K562 (cell line): ENCODE results near the gene BRWD1. TPM values are rescaled to one million over a fixed set of nuclear protein-coding genes. Genes with fewer than 3 reads are reported as not detected.

ENCODE experiments used
- ARHGAP35 ChIP-seq: fragments of 450-650 bp; IDR thresholded peaks from 2 replicates; pipeline ENCODE4 v1.6.1; 2018; ENCODE audit not compliant: partially characterized antibody
- C11orf30 ChIP-seq: fragments of 450-650 bp; IDR thresholded peaks from 2 replicates; pipeline ENCODE4 v1.6.1; 2016; ENCODE audit warnings: low read depth, mild to moderate bottlenecking
- FOS ChIP-seq: IDR thresholded peaks from 3 replicates; pipeline ENCODE4 v1.6.1; 2011; ENCODE audit not compliant: insufficient read length; ENCODE audit errors: extremely low read depth
- FOXK1 ChIP-seq: sonication (generic); formaldehyde crosslinking; IDR thresholded peaks from 2 replicates; pipeline ENCODE4 v1.8.0; 2022; ENCODE audit warnings: missing genetic modification reagents, mild to moderate bottlenecking, borderline replicate concordance
- MAFF ChIP-seq: IDR thresholded peaks from 2 replicates; pipeline ENCODE4 v1.6.1; 2012; ENCODE audit warnings: low read length, improper control_type of control experiment
- MAFG ChIP-seq: fragments of 450-650 bp; conservative IDR thresholded peaks from 2 replicates; pipeline ENCODE4 v1.6.1; 2016; ENCODE audit warnings: missing genetic modification characterization, missing compliant biosample characterization
- MAFK ChIP-seq: IDR thresholded peaks from 2 replicates; pipeline ENCODE4 v1.6.1; 2011; ENCODE audit warnings: low read length, improper control_type of control experiment
- NFATC3 ChIP-seq: fragments of 450-650 bp; IDR thresholded peaks from 2 replicates; pipeline ENCODE4 v1.6.1; 2017; ENCODE audit warnings: mild to moderate bottlenecking
- NFE2 ChIP-seq: IDR thresholded peaks from 2 replicates; pipeline ENCODE4 v1.6.1; 2014; ENCODE audit warnings: antibody characterized with exemption, low read depth
- POLR2B ChIP-seq: fragments of 450-650 bp; IDR thresholded peaks from 2 replicates; pipeline ENCODE4 v1.6.1; 2018; ENCODE audit warnings: low read depth; ENCODE audit not compliant: partially characterized antibody
- RBM15 ChIP-seq: fragments of 200-400 bp; formaldehyde crosslinking; IDR thresholded peaks from 2 replicates; pipeline ENCODE4 v1.6.1; 2018; ENCODE audit warnings: mild to moderate bottlenecking, low read length, moderate library complexity; ENCODE audit not compliant: insufficient read depth
- SMARCA4 ChIP-seq: fragments of 450-650 bp; IDR thresholded peaks from 2 replicates; pipeline ENCODE4 v1.6.1; 2016
- STAT5B ChIP-seq: fragments of 250-450 bp; sonication (Bioruptor Pico); IDR thresholded peaks from 2 replicates; pipeline ENCODE4 v1.8.0; 2021; ENCODE audit warnings: mild to moderate bottlenecking, inconsistent platforms
- ZNF143 ChIP-seq: sonication (generic); formaldehyde crosslinking; IDR thresholded peaks from 2 replicates; pipeline ENCODE4 v1.9.0; 2022; ENCODE audit warnings: mild to moderate bottlenecking, missing genetic modification reagents
- ZNF316 ChIP-seq: fragments of 450-650 bp; IDR thresholded peaks from 2 replicates; pipeline ENCODE4 v1.6.1; 2016
- polyA plus RNA-seq, 8 experiments: library from polyadenylated mRNA; depleted of rRNA in 4 of 8; stranded (reverse) in 5 of 8; unstranded in 3 of 8; fragments of >200 nt; fragmentation: Nextera tagmentation in 2 of 8; fragmentation: Illumina TruSeq in 1 of 8; extraction: Ambion mirVana in 2 of 8; extraction: Trizol in 1 of 8; gene quantifications; 2 replicates each; pipeline versions ENCODE4 v1.2.1 to v1.2.3, GENCODE V29; 2011 to 2014; ENCODE audit warnings: inconsistent platforms in 1 of 8, missing spikeins in 1 of 8
- total RNA-seq, 7 experiments: library from RNA; depleted of rRNA in 6 of 7; stranded (reverse); fragments of >200 nt in 6 of 7; fragmentation: Illumina TruSeq in 2 of 7; extraction: Trizol in 2 of 7; gene quantifications; 2 replicates each; pipeline versions ENCODE4 v1.2.1 to v1.2.3, GENCODE V29; 2011 to 2021; ENCODE audit warnings: low replicate concordance in 1 of 7
- TF ChIP-seq, protein P1 (sequence below): fragments of 450-650 bp; IDR thresholded peaks from 2 replicates; pipeline ENCODE4 v1.6.1; 2017; ENCODE audit warnings: antibody characterized with exemption
- TF ChIP-seq, protein P2 (sequence below): sonication (generic); formaldehyde crosslinking; IDR thresholded peaks from 2 replicates; pipeline ENCODE4 v1.8.0; 2022; ENCODE audit warnings: mild to moderate bottlenecking, missing genetic modification reagents
- TF ChIP-seq, protein P3 (sequence below), 3 experiments: fragments of 200-800 bp in 1 of 3; fragments of 250-450 bp in 1 of 3; fragments of 450-650 bp in 1 of 3; sonication (Bioruptor Pico) in 1 of 3; sonication (Bioruptor generic) in 1 of 3; formaldehyde crosslinking in 1 of 3; IDR thresholded peaks; 2 replicates each; pipeline versions ENCODE4 v1.6.1 to v1.8.0; 2016 to 2022; ENCODE audit warnings: mild to moderate bottlenecking in 2 of 3, missing genetic modification characterization in 2 of 3, missing compliant biosample characterization in 1 of 3, moderate library complexity in 1 of 3
- TF ChIP-seq, protein P4 (sequence below): sonication (generic); formaldehyde crosslinking; IDR thresholded peaks from 2 replicates; pipeline ENCODE4 v1.8.0; 2022; ENCODE audit warnings: mild to moderate bottlenecking, missing genetic modification reagents

Gene BRWD1
- total and polyA plus RNA-seq, 9 of the 15 experiments (the other 6 are each of a cell fraction or from before 2014, with no cell fraction given) = 10.1 to 60.2 (median 34.1) TPM

DNA sequence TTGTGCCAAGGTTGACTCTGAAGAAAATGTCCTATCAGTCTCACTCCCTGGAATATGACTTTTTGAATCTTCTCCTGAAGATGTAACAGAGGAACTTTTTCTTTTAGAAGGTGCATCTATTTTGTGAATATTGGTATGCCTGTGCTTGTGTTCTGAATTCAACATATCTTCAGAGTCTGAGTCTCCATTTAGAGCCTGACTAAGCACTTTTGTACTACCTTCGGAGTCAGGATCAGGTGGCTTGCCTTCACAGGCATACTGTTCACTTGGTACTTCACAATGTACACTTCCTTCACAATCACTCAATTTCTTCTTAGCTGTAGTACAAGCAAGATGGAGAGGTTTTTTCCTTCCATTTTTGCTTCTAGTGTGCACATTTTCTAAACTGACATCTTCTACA, 116.6 kb downstream of the BRWD1 start (continued):
- TF ChIP-seq, protein P1, sequence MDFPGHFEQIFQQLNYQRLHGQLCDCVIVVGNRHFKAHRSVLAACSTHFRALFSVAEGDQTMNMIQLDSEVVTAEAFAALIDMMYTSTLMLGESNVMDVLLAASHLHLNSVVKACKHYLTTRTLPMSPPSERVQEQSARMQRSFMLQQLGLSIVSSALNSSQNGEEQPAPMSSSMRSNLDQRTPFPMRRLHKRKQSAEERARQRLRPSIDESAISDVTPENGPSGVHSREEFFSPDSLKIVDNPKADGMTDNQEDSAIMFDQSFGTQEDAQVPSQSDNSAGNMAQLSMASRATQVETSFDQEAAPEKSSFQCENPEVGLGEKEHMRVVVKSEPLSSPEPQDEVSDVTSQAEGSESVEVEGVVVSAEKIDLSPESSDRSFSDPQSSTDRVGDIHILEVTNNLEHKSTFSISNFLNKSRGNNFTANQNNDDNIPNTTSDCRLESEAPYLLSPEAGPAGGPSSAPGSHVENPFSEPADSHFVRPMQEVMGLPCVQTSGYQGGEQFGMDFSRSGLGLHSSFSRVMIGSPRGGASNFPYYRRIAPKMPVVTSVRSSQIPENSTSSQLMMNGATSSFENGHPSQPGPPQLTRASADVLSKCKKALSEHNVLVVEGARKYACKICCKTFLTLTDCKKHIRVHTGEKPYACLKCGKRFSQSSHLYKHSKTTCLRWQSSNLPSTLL = no peak
- TF ChIP-seq RBM15 = no peak
- peak; percentile 32; the same call in 1 of the 2 replicates for TF ChIP-seq NFE2
- TF ChIP-seq NFATC3 = no peak
- TF ChIP-seq MAFK = peak; percentile 49; the same call in 1 of the 2 replicates
- peak; percentile 79 for TF ChIP-seq C11orf30
- TF ChIP-seq, protein P2, sequence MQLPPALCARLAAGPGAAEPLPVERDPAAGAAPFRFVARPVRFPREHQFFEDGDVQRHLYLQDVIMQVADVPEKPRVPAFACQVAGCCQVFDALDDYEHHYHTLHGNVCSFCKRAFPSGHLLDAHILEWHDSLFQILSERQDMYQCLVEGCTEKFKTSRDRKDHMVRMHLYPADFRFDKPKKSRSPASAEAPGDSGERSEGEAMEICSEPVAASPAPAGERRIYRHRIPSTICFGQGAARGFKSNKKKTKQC = no peak
- TF ChIP-seq STAT5B (CRISPR knock-in tag) = no peak
- TF ChIP-seq SMARCA4 = no peak
- TF ChIP-seq, protein P3, sequence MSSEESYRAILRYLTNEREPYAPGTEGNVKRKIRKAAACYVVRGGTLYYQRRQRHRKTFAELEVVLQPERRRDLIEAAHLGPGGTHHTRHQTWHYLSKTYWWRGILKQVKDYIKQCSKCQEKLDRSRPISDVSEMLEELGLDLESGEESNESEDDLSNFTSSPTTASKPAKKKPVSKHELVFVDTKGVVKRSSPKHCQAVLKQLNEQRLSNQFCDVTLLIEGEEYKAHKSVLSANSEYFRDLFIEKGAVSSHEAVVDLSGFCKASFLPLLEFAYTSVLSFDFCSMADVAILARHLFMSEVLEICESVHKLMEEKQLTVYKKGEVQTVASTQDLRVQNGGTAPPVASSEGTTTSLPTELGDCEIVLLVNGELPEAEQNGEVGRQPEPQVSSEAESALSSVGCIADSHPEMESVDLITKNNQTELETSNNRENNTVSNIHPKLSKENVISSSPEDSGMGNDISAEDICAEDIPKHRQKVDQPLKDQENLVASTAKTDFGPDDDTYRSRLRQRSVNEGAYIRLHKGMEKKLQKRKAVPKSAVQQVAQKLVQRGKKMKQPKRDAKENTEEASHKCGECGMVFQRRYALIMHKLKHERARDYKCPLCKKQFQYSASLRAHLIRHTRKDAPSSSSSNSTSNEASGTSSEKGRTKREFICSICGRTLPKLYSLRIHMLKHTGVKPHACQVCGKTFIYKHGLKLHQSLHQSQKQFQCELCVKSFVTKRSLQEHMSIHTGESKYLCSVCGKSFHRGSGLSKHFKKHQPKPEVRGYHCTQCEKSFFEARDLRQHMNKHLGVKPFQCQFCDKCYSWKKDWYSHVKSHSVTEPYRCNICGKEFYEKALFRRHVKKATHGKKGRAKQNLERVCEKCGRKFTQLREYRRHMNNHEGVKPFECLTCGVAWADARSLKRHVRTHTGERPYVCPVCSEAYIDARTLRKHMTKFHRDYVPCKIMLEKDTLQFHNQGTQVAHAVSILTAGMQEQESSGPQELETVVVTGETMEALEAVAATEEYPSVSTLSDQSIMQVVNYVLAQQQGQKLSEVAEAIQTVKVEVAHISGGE (CRISPR knock-in tag; IDR thresholded peaks at IDR 0.05) = no peak
- TF ChIP-seq ARHGAP35 = no peak
- peak; percentile 82 for TF ChIP-seq ZNF316
- TF ChIP-seq POLR2B = no peak
- no peak for TF ChIP-seq ZNF143 (CRISPR knock-in tag)
- peak; percentile 71 for TF ChIP-seq MAFG (tag)
- no peak for TF ChIP-seq FOXK1 (CRISPR knock-in tag)
- TF ChIP-seq, protein P4, sequence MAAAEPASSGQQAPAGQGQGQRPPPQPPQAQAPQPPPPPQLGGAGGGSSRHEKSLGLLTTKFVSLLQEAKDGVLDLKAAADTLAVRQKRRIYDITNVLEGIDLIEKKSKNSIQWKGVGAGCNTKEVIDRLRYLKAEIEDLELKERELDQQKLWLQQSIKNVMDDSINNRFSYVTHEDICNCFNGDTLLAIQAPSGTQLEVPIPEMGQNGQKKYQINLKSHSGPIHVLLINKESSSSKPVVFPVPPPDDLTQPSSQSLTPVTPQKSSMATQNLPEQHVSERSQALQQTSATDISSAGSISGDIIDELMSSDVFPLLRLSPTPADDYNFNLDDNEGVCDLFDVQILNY (CRISPR knock-in tag) = no peak
- TF ChIP-seq MAFF = peak; percentile 31; the same call in 1 of the 2 replicates
- no peak for TF ChIP-seq FOS
